Activated B cell treated with CpG ODN at 0.5 μM for 24 hours (primary cell): Measurements from ENCODE around the gene ABCB8. TPM values are rescaled to one million over a fixed set of nuclear protein-coding genes. Genes with fewer than 3 reads are reported as not detected.

ENCODE experiments used
- ATAC-seq: fragments of 200-7000 bp; cut with Tn5 transposase; one replicate; pipeline ENCODE4 v1.10.0; 2021; ENCODE audit warnings: low read depth, mild to moderate bottlenecking, moderate library complexity
- CTCF ChIA-PET: fragments of 350-600 bp; sonication (Branson Sonifier 250); formaldehyde crosslinking; loops from one replicate; lab custom pipeline; 2021; ENCODE audit warnings: antibody characterized with exemption; lab: Charles Lee
- POLR2A ChIA-PET: fragments of 350-600 bp; sonication (Branson Sonifier 250); formaldehyde crosslinking; loops from one replicate; lab custom pipeline; 2021; ENCODE audit warnings: antibody characterized with exemption; lab: Charles Lee
- DNase-seq: peaks from one replicate; pipeline ENCODE4 v3.0.0; 2022
- H3K27ac Mint-ChIP-seq: one replicate; pipeline ENCODE4 v1.8.0; 2020; ENCODE audit warnings: mixed read lengths
- H3K27me3 Mint-ChIP-seq: one replicate; pipeline ENCODE4 v1.8.0; 2021; ENCODE audit warnings: mixed read lengths
- H3K36me3 Mint-ChIP-seq: one replicate; pipeline ENCODE4 v1.8.0; 2021; ENCODE audit warnings: low read depth, mixed read lengths
- H3K4me1 Mint-ChIP-seq: one replicate; pipeline ENCODE4 v1.8.0; 2021; ENCODE audit warnings: mixed read lengths
- H3K4me3 Mint-ChIP-seq: one replicate; pipeline ENCODE4 v1.8.0; 2020; ENCODE audit warnings: mild to moderate bottlenecking, mixed read lengths
- H3K9me3 Mint-ChIP-seq: one replicate; pipeline ENCODE4 v1.8.0; 2020; ENCODE audit warnings: mixed read lengths
- intact Hi-C: fragments of 100-400 bp; cut with micrococcal nuclease; formaldehyde crosslinking; loops from one replicate; pipeline ENCODE4 v1.15.1; 2024
- total RNA-seq: library from RNA; stranded (reverse); gene quantifications from 2 replicates; pipeline ENCODE4 v1.2.3, GENCODE V29; 2022
- TF ChIP-seq, protein P1 (sequence below): fragments of 200-600 bp; IDR thresholded peaks from one replicate; pipeline ENCODE4 v1.8.0; 2022; ENCODE audit warnings: antibody characterized with exemption, mild to moderate bottlenecking

Gene ABCB8
- total RNA-seq, 1 donor from 2014 or later = 46.5 TPM

DNA sequence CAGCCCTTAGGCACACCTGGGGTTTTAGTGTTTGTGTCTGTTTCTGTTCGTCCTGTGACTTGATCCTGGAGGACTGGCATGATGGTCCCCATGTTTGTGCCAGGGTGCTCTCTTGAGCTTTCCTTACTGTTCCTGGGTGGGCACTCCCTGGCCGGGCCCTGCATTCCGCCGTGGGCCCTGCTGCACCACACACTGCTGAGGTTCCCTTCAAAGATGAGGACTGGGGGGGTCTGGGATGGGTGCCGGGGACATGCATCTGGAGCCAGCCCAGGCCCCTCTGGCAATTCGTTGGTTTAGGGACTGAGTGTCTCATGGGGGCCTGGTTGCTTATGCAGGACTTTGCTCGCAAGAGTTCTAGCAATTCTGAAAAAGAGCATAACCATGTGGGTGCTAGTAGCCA, 62.8 kb downstream of the ABCB8 start:
- Mint-ChIP-seq H3K9me3 (no peaks in the 10 kb centered on the region), H3K27me3 (peaks cover 13% of the 10 kb centered on the region), H3K27ac (no peak overlapping the region), H3K36me3 (no peaks in the 10 kb centered on the region), H3K4me3 (no peak overlapping the region), H3K4me1 (peaks cover 14% of the 10 kb centered on the region)
- ATAC-seq = no peak
- CTCF ChIA-PET = no interaction called here
- no peak for DNase-seq
- TF ChIP-seq, protein P1, sequence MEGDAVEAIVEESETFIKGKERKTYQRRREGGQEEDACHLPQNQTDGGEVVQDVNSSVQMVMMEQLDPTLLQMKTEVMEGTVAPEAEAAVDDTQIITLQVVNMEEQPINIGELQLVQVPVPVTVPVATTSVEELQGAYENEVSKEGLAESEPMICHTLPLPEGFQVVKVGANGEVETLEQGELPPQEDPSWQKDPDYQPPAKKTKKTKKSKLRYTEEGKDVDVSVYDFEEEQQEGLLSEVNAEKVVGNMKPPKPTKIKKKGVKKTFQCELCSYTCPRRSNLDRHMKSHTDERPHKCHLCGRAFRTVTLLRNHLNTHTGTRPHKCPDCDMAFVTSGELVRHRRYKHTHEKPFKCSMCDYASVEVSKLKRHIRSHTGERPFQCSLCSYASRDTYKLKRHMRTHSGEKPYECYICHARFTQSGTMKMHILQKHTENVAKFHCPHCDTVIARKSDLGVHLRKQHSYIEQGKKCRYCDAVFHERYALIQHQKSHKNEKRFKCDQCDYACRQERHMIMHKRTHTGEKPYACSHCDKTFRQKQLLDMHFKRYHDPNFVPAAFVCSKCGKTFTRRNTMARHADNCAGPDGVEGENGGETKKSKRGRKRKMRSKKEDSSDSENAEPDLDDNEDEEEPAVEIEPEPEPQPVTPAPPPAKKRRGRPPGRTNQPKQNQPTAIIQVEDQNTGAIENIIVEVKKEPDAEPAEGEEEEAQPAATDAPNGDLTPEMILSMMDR = no peak
- POLR2A ChIA-PET = no interaction called here
- intact Hi-C loops = no loop called here

DNA sequence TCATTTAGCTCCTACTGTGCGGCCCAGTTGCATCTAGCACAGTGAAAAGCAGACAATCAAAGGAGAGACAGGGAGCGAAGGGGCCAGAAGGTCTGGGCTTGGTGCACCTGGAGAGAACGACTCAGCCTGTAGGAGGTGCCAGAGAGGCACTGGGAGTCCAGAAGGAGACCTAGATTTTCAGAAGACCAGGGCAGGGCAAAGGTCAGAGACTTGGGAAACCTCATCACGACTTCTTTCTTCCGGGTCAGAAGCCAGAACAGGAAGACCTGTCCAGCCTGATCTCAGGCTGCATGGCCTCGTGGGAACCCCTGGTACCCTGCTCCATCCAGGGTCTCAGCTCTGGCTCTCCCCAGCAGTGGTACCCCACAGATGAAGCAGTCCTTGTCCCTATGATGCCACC, 63.2 kb downstream of the ABCB8 start:
- Mint-ChIP-seq H3K4me1 (peaks cover 14% of the 10 kb centered on the region), H3K9me3 (no peaks in the 10 kb centered on the region), H3K27me3 (peaks cover 13% of the 10 kb centered on the region), H3K36me3 (no peaks in the 10 kb centered on the region), H3K27ac (no peak overlapping the region), H3K4me3 (no peak overlapping the region)
- ChIA-PET POLR2A (no interaction called here), CTCF (no interaction called here)
- DNase-seq (no peak), ATAC-seq (no peak)
- intact Hi-C loops = no loop called here
- TF ChIP-seq, protein P1 = no peak

DNA sequence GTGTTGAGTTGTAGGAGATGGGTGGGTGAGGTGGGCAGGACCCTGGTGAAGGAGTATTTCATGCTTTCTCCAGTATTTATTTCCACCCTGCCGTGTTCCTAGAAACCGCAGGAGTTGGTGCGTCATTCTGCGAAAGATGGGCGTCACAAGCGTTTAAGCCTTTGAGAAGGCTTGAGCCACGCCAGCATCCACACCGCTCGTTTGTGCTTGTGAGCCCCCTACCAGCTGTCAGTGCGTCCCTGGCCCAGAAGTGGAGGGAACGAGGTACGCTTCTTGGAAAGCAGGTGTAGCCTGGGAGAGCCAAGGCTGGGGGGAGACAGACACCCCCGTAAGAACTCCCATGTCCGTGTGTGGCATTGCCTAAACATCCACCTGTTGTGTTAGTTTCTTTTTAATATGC, 63.7 kb downstream of the ABCB8 start:
- ATAC-seq = no peak

DNA sequence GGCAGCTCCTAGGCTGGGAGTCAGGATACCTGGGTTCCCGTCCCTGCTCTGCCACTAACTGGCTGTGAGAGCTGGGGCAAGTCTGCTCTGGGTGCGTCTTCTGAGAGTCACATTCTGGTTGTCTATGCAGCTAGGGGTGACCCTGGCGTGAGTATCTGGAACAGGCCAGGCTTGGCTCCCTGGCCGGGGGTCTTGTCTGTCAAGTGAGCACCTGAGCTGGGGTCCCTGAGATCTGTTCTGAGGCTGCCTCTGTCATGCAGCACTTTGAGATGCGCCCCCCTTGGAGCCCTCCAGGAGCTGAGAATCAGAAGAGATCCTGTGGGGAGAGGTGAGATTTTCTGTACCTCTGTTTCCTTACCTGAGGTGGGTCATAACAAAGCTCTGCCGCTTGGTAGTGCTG, 65.5 kb downstream of the ABCB8 start:
- intact Hi-C loops = no loop called here
- ChIA-PET POLR2A (no interaction called here), CTCF (no interaction called here)
- Mint-ChIP-seq H3K36me3 (no peaks in the 10 kb centered on the region), H3K9me3 (no peaks in the 10 kb centered on the region), H3K27me3 (peaks cover 13% of the 10 kb centered on the region), H3K4me1 (peaks cover 5% of the 10 kb centered on the region), H3K27ac (no peak overlapping the region), H3K4me3 (no peak overlapping the region)
- TF ChIP-seq, protein P1 = no peak
- ATAC-seq = no peak
- no peak for DNase-seq

More for the DNA sequence above, 63.7 kb downstream of the ABCB8 start:
- H3K27me3 Mint-ChIP-seq = peaks cover 13% of the 10 kb centered on the region
- H3K4me1 Mint-ChIP-seq = peaks cover 14% of the 10 kb centered on the region
- no peak overlapping the region for H3K4me3 Mint-ChIP-seq
- no peaks in the 10 kb centered on the region for H3K9me3 Mint-ChIP-seq
- ChIA-PET POLR2A (interaction anchor here (0.7 kb wide), 1 partner anchor 15 kb away, joined by 3 read pairs; no protein-coding TSS in a partner anchor), CTCF (no interaction called here)
- H3K27ac Mint-ChIP-seq = no peak overlapping the region
- H3K36me3 Mint-ChIP-seq = no peaks in the 10 kb centered on the region
- DNase-seq = no peak
- TF ChIP-seq, protein P1 = no peak
- intact Hi-C loops = no loop called here

DNA sequence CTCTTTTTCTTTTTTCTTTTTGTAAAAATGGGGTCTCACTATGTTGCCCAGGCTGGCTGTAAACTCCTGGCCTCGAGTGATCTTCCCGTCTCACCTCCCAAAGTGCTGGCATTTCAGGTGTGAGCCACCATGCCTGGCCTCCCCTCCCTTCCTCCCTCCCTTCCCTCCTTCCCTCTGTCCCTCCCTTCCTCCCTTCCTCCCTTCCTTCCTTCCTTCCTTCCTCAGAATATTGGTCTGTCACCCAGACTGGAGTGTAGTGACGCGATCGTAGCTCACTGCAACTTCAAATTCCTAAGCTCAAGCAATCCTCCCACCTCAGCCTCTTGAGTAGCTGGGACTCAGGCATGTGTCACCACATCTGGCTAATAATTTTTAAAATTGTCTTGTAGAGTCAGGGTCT, 66.4 kb downstream of the ABCB8 start:
- Mint-ChIP-seq H3K4me3 (no peak overlapping the region), H3K27ac (no peak overlapping the region), H3K27me3 (peaks cover 7% of the 10 kb centered on the region), H3K9me3 (no peaks in the 10 kb centered on the region), H3K36me3 (no peaks in the 10 kb centered on the region), H3K4me1 (no peaks in the 10 kb centered on the region)
- ChIA-PET POLR2A (interaction anchor here (0.7 kb wide), 1 partner anchor 148 kb away, joined by 3 read pairs; no protein-coding TSS in a partner anchor), CTCF (no interaction called here)
- DNase-seq (no peak), ATAC-seq (no peak)
- intact Hi-C loops = no loop called here
- TF ChIP-seq, protein P1 = no peak
